Pancreas (tissue), 10 donors: ENCODE results near the gene NDUFA8. TPM values are rescaled to one million over a fixed set of nuclear protein-coding genes. Genes with fewer than 3 reads are reported as not detected.

Experiments
- ATAC-seq, 4 donors: fragments of 200-7000 bp; cut with Tn5 transposase; one replicate each; pipeline versions ENCODE4 v1.8.0 to v1.9.1; 2020; ENCODE audit warnings: mild to moderate bottlenecking in 4 of 4, moderate library complexity in 4 of 4
- DNase-seq, 6 donors: peaks; one replicate each; pipeline ENCODE4 v3.0.0-alpha.2; 2020
- FAIRE-seq: peaks from 2 replicates; lab custom pipeline; 2012; peaks lifted over from hg19 to GRCh38; lab: Jason Lieb, UNC
- H3K27ac ChIP-seq, 4 donors: fragments of 200-600 bp; sonication (generic); 1 replicate in 3 of 4; 2 replicates in 1 of 4; pipeline versions ENCODE4 v1.5.0 to v1.8.0; 2020
- H3K27me3 ChIP-seq, 4 donors: fragments of 200-600 bp; one replicate each; pipeline ENCODE4 v1.8.0; 2021
- H3K36me3 ChIP-seq, 3 donors: fragments of 200-600 bp; sonication (generic) in 1 of 3; one replicate each; pipeline versions ENCODE4 v1.5.0 to v1.8.0; 2020 to 2021
- H3K4me1 ChIP-seq, 3 donors: fragments of 200-600 bp; one replicate each; pipeline ENCODE4 v1.8.0; 2021
- H3K4me3 ChIP-seq, 4 donors: fragments of 200-600 bp; sonication (generic) in 2 of 4; one replicate each; pipeline versions ENCODE4 v1.5.0 to v1.8.0; 2020 to 2021
- H3K9me3 ChIP-seq, 4 donors: fragments of 200-600 bp; one replicate each; pipeline ENCODE4 v1.8.0; 2021
- WGBS, 2 donors: extraction: QIAGEN DNeasy Blood & Tissue Kit; methylation state at CpG; one replicate each; pipeline ENCODE4 v1.1.7; 2013; 5-methylcytosine and 5-hydroxymethylcytosine counted together
- intact Hi-C, 3 donors: fragments of 100-400 bp; cut with DNase I; formaldehyde crosslinking; loops; one replicate each; pipeline versions ENCODE4 v1.11.1 to v1.14.2; 2022
- polyA plus RNA-seq, 2 donors: library from polyadenylated mRNA; stranded (reverse); fragments of 200-250 nt; gene quantifications; one replicate each; pipeline ENCODE4 v1.2.3, GENCODE V29; 2013
- total RNA-seq, 6 donors: library from RNA; stranded (reverse); fragmentation: NEBNext Ultra II Directional in 4 of 6; extraction: Animal tissue kit (Norgen Biotek cat#: 25700) in 4 of 6; gene quantifications; one replicate each; pipeline versions ENCODE4 v1.2.1 to v1.2.4, GENCODE V29; 2021 to 2023
- TF ChIP-seq, protein P1 (sequence below), 4 donors: fragments of 200-600 bp; sonication (generic) in 3 of 4; IDR thresholded peaks; one replicate each; pipeline versions ENCODE4 v1.5.0 to v1.8.0; 2021; ENCODE audit warnings: antibody characterized with exemption in 4 of 4
- donor health status: healthy with polysubstance abuse.
- donor health status: DM: no; HTN: no; CAD: no; lungs with moderate emphysema.
- donor health status: DM: no; HTN: no; CAD: no.
- donor health status: control.
- donor health status: control.
- donor health status: Bipolar disorder and iron deficiency.
- donor health status: DM: yes; HTN: yes; CAD: no.
- donor health status: DM: no; HTN: no; CAD: no.
- donor health status: DM: no; HTN: no; CAD: no.
- donor health status: DM: yes; HTN: yes; CAD: no.

NDUFA8 gene
- total and polyA plus RNA-seq, 8 donors = 10.7 to 37.3 (median 16.4) TPM

DNA sequence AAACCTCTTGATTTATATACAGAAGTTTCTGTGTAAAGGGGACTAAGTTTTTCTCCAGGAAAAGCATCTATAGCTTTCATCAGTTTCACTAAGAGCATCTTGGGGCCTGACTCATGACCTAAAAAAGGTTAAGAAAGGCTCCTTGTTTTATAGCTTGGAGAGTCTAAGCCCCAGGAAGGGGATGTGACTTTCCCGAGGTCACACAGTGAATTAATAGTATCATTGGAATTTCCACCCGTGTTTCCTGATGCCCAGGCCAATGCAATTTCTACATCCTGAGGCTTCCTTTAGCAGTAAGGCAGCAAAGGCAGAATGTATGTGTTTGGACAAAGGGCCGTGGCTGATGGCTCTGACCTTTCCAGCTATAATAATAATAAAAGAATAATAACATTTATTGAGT is 8.8 kb upstream of the NDUFA8 start:
- FAIRE-seq (no peak), ATAC-seq (no peak), DNase-seq (no peak)
- TF ChIP-seq, protein P1, sequence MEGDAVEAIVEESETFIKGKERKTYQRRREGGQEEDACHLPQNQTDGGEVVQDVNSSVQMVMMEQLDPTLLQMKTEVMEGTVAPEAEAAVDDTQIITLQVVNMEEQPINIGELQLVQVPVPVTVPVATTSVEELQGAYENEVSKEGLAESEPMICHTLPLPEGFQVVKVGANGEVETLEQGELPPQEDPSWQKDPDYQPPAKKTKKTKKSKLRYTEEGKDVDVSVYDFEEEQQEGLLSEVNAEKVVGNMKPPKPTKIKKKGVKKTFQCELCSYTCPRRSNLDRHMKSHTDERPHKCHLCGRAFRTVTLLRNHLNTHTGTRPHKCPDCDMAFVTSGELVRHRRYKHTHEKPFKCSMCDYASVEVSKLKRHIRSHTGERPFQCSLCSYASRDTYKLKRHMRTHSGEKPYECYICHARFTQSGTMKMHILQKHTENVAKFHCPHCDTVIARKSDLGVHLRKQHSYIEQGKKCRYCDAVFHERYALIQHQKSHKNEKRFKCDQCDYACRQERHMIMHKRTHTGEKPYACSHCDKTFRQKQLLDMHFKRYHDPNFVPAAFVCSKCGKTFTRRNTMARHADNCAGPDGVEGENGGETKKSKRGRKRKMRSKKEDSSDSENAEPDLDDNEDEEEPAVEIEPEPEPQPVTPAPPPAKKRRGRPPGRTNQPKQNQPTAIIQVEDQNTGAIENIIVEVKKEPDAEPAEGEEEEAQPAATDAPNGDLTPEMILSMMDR (IDR thresholded peaks at IDR 0.05) = no peak
- 57 to 62% methylated on average over 3 of the region's 3 CpGs for WGBS, 2 donors
- Histone ChIP-seq H3K9me3 (no peaks in the 10 kb centered on the region), H3K27me3 (no peaks in the 10 kb centered on the region), H3K36me3 (no peaks in the 10 kb centered on the region), H3K4me3 (no peak overlapping the region), H3K4me1 (no peaks in the 10 kb centered on the region), H3K27ac (no peak overlapping the region)
- intact Hi-C loops = no loop called here

DNA sequence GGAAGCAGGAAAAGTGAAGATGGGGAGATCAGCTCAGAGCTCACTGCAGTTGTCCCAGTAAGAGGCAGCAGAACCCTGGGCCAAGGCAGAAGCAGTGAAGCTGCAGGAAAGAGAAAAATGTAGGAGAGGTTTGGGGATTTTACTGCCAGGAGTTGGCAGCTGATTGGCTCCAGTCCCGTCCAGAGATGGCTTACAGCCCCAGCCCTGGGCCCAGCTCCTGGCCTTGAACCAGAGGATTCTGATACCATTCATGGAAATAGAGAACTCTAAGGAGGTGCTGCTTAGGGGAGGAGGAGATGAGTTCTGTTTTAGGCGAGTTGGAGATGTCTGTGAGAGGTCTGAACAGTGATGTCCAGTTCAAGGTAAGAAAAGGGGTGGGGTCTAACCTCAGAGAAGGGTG is 4.7 kb upstream of the NDUFA8 start:
- intact Hi-C loops = no loop called here
- Histone ChIP-seq H3K27ac (no peak overlapping the region), H3K36me3 (no peaks in the 10 kb centered on the region), H3K27me3 (no peaks in the 10 kb centered on the region), H3K4me3 (no peak overlapping the region), H3K9me3 (no peaks in the 10 kb centered on the region), H3K4me1 (peaks cover 0 to 4% (median 0%) of the 10 kb centered on the region in 3 donors)
- FAIRE-seq (no peak), ATAC-seq (no peak), DNase-seq (no peak)
- 25 to 26% methylated on average over 2 of the region's 2 CpGs for WGBS, 2 donors
- TF ChIP-seq, protein P1 (IDR thresholded peaks at IDR 0.05) = no peak

DNA sequence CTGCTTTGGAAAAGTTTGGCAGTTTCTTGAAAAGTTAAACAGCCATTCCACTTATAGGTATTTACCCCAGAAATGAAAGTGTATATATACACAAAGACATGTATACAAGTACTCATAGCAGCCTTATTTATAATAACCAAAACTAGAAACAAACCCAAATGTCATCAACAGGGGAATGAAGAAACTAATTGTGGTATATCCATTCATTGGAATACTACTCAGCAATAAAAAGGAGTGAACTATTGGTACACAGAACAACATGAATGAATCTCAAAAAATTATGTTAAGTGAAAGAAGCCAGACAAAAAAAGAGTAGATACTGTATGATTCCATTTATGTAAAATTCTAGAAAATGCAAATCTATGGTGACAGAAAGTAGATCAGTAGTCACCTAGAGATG is 2.8 kb upstream of the NDUFA8 start:
- Histone ChIP-seq H3K4me1 (peaks cover 0 to 16% (median 8%) of the 10 kb centered on the region in 3 donors), H3K27ac (no peak overlapping the region), H3K36me3 (no peaks in the 10 kb centered on the region), H3K27me3 (no peaks in the 10 kb centered on the region), H3K9me3 (no peaks in the 10 kb centered on the region), H3K4me3 (no peak overlapping the region)
- no peak for ATAC-seq
- intact Hi-C loops = no loop called here
- no peak for FAIRE-seq
- no peak for DNase-seq
- TF ChIP-seq, protein P1 (IDR thresholded peaks at IDR 0.05) = no peak

DNA sequence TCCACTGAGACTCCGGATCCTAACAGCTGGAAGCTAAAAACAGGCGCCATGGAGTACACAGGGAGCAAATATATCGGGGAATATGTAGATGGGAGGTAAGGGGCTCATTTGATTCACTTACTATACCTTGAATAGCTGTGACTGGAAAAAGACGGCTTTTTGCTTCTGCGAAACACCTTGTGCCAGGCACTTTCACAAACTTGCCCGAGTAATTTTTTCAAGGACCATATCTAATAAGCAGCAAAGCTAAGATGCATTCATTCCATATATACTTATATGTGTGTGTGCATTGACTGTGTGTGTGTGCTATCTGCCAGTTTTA is 307 bp upstream of the NDUFA8 start:
- FAIRE-seq (no peak), ATAC-seq (no peak), DNase-seq (no peak)
- H3K27ac ChIP-seq = peak overlapping the region in 3 of 4 donors; percentile 64 to 78 (median 74)
- peak overlapping the region; percentile 72 to 94 (median 83) for H3K4me3 ChIP-seq
- H3K27me3 ChIP-seq = no peaks in the 10 kb centered on the region
- peaks cover 3 to 16% (median 8%) of the 10 kb centered on the region in 3 donors for H3K4me1 ChIP-seq
- no peaks in the 10 kb centered on the region for H3K36me3 ChIP-seq
- TF ChIP-seq, protein P1 (IDR thresholded peaks at IDR 0.05) = no peak
- H3K9me3 ChIP-seq = no peaks in the 10 kb centered on the region
- WGBS, 2 donors = 7 to 10% methylated on average over 6 of the region's 6 CpGs
- intact Hi-C loops = no loop called here

DNA sequence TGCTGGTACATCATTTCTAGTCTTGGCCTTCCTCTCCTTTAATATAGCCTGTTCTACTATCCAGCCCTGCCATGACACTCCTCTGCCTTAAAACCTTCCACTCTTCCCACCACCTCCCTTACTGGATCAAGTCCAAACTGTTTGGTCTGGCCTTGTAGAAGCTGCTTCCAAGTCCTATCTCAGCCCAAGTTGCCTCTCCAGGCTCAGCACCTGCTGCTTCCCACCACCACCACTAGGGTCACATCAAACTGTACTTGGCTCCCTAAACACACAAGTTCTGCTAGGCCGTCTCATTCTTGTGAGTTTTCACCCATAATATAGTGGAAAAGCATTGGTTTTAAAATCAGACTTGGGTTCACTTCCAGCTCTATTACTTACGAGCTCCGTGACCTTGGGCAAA is 1.4 kb downstream of the NDUFA8 start:
- intact Hi-C loops = no loop called here
- FAIRE-seq (no peak), DNase-seq (peak in 4 of 6 donors; percentile 21 to 50 (median 44)), ATAC-seq (peak in 3 of 4 donors; percentile 6 to 53 (median 38))
- TF ChIP-seq, protein P1 (IDR thresholded peaks at IDR 0.05) = peak; percentile 7 to 39 (median 24)
- no peaks in the 10 kb centered on the region for H3K9me3 ChIP-seq
- H3K4me1 ChIP-seq = peaks cover 3 to 16% (median 8%) of the 10 kb centered on the region in 3 donors
- peak overlapping the region in 1 of 4 donors; percentile 77 for H3K4me3 ChIP-seq
- H3K27ac ChIP-seq = no peak overlapping the region
- H3K27me3 ChIP-seq = no peaks in the 10 kb centered on the region
- 23 to 38% methylated on average over 3 of the region's 3 CpGs for WGBS, 2 donors
- H3K36me3 ChIP-seq = no peaks in the 10 kb centered on the region
